GM13976 (cell line): ENCODE results near the gene TCP10L.
"Not testable (repeated sequence)": the region's sequence is repeated elsewhere in the genome, so short reads cannot be mapped to it uniquely, and the experiment has no call there.

ENCODE experiments used
- DNase-seq: peaks from one replicate; pipeline ENCODE4 v3.0.0; 2012; ENCODE audit warnings: low spot score
- in situ Hi-C: fragments of 300-500 bp; cut with MboI; formaldehyde crosslinking; loops from one replicate; pipeline ENCODE4 v1.12.0; 2022; ENCODE audit warnings: low sequenced_read_pairs, mixed read lengths, inconsistent platforms; ENCODE audit not compliant: unreplicated experiment
- TF ChIP-seq, protein P1 (sequence below): IDR thresholded peaks from 2 replicates; pipeline ENCODE4 v1.5.1; 2012; ENCODE audit warnings: borderline replicate concordance, mild to moderate bottlenecking; ENCODE audit not compliant: insufficient read depth; ENCODE audit errors: extremely low read depth, missing control alignments, control extremely low read depth

TCP10L gene

DNA sequence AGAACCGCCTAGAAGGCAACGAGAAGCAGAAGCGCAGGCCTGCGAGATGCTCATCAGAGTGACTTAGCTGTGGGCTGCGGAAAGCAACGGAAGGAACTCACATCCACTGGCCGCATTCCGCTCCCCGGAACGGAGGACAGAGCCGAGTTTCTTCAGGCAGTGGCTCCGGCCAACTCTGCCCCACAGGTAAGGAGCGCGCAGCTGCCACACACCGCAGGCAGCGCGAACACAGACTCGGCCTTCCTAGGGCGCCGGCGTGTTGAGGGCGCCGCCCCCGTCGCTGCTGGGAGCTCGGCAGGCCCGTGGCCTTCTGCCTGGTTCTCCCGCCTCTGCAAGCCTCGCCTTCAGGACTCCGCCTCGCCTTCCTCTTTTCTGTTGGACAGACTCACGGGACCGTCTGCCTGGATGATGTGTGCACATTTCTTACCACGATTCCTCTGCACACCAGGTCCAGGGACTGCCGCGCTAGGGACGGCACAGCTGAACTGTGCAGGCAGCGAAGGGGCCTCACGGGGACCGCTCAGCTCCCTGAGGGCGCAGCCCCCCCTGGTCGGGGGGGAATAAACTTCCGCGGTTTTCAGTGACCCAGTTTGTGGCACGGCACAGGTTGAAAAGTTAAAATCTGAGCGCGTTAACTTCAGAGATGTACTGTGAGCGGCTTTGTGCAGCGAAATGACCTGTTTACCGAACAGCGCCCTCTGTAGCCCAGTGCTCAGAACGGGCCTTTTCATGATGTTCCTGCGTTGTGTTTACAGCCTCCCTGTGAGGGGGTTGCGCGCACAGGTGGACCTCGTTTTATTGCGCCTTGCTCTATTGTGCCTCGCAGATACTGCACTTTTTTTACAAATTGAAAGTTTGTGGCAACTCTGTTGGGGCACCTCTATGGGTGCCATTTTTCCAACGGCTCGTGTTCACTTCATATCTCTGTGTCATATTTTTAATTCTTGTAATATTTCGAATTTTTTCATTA, 15.8 kb downstream of the TCP10L start:
- TF ChIP-seq, protein P1, sequence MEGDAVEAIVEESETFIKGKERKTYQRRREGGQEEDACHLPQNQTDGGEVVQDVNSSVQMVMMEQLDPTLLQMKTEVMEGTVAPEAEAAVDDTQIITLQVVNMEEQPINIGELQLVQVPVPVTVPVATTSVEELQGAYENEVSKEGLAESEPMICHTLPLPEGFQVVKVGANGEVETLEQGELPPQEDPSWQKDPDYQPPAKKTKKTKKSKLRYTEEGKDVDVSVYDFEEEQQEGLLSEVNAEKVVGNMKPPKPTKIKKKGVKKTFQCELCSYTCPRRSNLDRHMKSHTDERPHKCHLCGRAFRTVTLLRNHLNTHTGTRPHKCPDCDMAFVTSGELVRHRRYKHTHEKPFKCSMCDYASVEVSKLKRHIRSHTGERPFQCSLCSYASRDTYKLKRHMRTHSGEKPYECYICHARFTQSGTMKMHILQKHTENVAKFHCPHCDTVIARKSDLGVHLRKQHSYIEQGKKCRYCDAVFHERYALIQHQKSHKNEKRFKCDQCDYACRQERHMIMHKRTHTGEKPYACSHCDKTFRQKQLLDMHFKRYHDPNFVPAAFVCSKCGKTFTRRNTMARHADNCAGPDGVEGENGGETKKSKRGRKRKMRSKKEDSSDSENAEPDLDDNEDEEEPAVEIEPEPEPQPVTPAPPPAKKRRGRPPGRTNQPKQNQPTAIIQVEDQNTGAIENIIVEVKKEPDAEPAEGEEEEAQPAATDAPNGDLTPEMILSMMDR, result peak; percentile 83
- in situ Hi-C loops, result no loop called here
- peak; percentile 83 for DNase-seq

- in situ Hi-C loops, result no loop called here
- DNase-seq, result no peak
- TF ChIP-seq, protein P1, result no peak
These were observed 17.7 kb downstream of the TCP10L start for GRCh38 chr21:32567626-32568025.

GRCh38 chr21:32566741-32567389, 18.5 kb downstream of the TCP10L start:
- TF ChIP-seq, protein P1, result no peak
- DNase-seq, result no peak
- in situ Hi-C loops, result no loop called here

DNA sequence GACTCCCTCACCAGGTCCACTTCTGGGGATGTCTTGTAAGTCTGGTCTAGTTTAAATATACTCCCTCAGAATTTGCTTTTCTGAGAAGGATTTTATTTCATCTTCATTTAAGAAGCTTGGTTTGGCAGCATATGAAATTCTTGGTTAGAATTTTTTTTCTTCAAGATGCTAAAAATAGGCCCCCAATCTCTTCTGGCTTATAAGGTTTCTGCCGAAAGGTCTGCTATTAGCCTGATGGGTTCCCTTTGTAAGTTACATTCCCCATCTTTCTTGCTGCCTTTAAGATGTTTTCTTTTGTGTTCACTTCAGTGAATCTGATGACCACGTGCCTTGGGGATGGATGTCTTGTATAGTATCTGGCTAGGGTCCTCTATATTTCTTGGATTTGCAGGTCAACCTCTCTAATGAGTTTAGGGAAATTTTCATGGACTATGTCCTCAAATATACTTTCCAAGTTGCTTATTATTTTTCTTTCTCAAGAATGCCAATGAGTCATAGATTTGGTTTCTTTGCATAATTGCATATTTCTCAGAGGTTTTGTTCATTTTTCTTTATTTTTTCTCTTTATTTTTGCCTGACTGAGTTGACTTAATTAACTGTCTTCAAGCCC, 19.4 kb downstream of the TCP10L start:
- TF ChIP-seq, protein P1, result no peak
- in situ Hi-C loops, result no loop called here
- DNase-seq, result no peak

DNA sequence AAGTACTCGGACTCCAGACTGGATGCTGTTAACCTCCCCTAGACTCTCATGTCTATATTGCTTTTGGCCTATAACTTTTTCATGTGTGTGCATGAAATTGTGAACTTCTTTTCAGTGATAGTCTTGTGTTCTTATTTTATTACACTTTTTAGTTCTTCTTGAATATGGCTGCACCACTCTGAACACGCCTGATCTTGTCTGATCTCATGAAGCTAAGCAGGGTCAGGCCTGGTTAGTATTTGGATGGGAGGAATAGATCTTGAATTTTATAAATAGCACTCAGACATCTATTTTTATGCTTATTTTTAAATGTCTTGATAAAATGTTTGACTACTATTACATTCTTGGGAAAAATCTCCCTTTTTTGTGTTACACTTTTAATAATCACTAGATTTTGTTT, 22.4 kb downstream of the TCP10L start:
- in situ Hi-C loops, result no loop called here
- no peak for DNase-seq
- TF ChIP-seq, protein P1, result no peak

- no peak for DNase-seq
- in situ Hi-C loops, result no loop called here
- TF ChIP-seq, protein P1, result no peak
These were observed 22.9 kb downstream of the TCP10L start for GRCh38 chr21:32562426-32562825.

GRCh38 chr21:32561476-32561875, 23.8 kb downstream of the TCP10L start:
- DNase-seq, in situ Hi-C loops: not testable (repeated sequence)
